ENCODE measurements around the gene KDELR3. TPM values are rescaled to one million over a fixed set of nuclear protein-coding genes. Genes with fewer than 3 reads are reported as not detected.

The KDELR3 gene
- total and polyA plus RNA-seq, 2 donors (not counting 3 experiments of a cell fraction or from before 2014, with no cell fraction given), result 28.6 to 61.3 TPM

DNA sequence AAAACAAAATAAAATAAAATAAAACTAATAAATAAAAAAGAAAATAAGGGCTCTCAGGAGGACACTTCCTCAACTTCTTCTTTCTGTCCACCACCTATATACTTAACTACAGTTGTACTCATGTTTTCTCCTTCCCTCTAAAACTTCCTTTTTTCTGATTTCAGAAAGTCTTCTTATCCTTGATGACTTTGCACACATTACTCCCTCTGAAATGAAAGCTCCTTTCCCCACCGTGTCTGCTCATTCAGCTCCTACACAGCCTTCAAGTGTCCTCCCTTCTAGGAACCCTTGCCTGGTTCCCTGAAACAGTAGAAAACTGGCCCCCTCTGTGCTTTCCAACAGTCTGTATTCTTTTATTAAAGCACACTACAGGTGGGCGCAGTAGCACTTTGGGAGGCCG is 56.5 kb downstream of the KDELR3 start:
- POLR2A ChIA-PET, result no interaction called here
- no peaks in the 10 kb centered on the region for H3K4me1 ChIP-seq (ENCODE audit: control insufficient read depth, extremely low read depth, insufficient read depth, low read length)
- no peak for TF ChIP-seq POLR2AphosphoS5 (IDR thresholded peaks at IDR 0.05; ENCODE audit: insufficient read depth, low read depth, low read length)
- TF ChIP-seq GATA2 (IDR thresholded peaks at IDR 0.05; ENCODE audit: insufficient read depth, insufficient read length, low read depth, low read length), result no peak
- no peak for TF ChIP-seq JUN (IDR thresholded peaks at IDR 0.05; ENCODE audit: borderline replicate concordance, insufficient read depth, insufficient read length, low read depth)
- H3K4me2 ChIP-seq (ENCODE audit: insufficient read depth, low read length), result no peak overlapping the region
- no peak overlapping the region for H2AFZ ChIP-seq (ENCODE audit: low read depth, low read length)
- dilution Hi-C loops (cut with MboI; ENCODE audit: extremely low pct_ligation_motif_present, low sequenced_read_pairs), result no loop called here
- H3K9me1 ChIP-seq (replicated peaks; ENCODE audit: control insufficient read depth, extremely low read depth, insufficient read depth, low read length), result no peaks in the 10 kb centered on the region
- no peaks in the 10 kb centered on the region for H4K20me1 ChIP-seq (replicated peaks; ENCODE audit: control insufficient read depth, extremely low read depth, insufficient read depth, low read length)
- no peak overlapping the region for H3K27ac ChIP-seq (ENCODE audit: insufficient read depth, low read depth, low read length)
- CTCF ChIA-PET, result interaction anchor here (1.7 to 2.3 kb wide), 2 partner anchors 13 to 60 kb away, joined by 4 to 12 read pairs; no protein-coding TSS in a partner anchor
- H3K9ac ChIP-seq (replicated peaks; ENCODE audit: extremely low read depth, insufficient read depth, low read length), result no peak overlapping the region
- intact Hi-C loops (cut with micrococcal nuclease), result no loop called here
- no peak overlapping the region for H3K4me3 ChIP-seq (replicated peaks in 1 of 3; ENCODE audit: insufficient read depth in 1 of 3, low read depth in 1 of 3, low read length in 3 of 3)
- DNase-seq (ENCODE audit: low read depth, low spot score) (no peak), FAIRE-seq (no peak)
- BruUV-seq (replicated peaks), result no TSS peak
- no peaks in the 10 kb centered on the region for H3K9me3 ChIP-seq (replicated peaks; ENCODE audit: control insufficient read depth, insufficient read depth, low read length)
- no peaks in the 10 kb centered on the region for H3K79me2 ChIP-seq (ENCODE audit: control insufficient read depth, insufficient read depth, low read length)
- H3K27me3 ChIP-seq (ENCODE audit: control insufficient read depth in 2 of 2, insufficient read depth in 2 of 2, low read length in 2 of 2), result peaks cover 0 to 2% of the 10 kb centered on the region in 2 experiments
- H3K36me3 ChIP-seq (ENCODE audit: control insufficient read depth in 2 of 2, extremely low read depth in 1 of 2, insufficient read depth in 2 of 2, low read length in 2 of 2), result no peaks in the 10 kb centered on the region

DNA sequence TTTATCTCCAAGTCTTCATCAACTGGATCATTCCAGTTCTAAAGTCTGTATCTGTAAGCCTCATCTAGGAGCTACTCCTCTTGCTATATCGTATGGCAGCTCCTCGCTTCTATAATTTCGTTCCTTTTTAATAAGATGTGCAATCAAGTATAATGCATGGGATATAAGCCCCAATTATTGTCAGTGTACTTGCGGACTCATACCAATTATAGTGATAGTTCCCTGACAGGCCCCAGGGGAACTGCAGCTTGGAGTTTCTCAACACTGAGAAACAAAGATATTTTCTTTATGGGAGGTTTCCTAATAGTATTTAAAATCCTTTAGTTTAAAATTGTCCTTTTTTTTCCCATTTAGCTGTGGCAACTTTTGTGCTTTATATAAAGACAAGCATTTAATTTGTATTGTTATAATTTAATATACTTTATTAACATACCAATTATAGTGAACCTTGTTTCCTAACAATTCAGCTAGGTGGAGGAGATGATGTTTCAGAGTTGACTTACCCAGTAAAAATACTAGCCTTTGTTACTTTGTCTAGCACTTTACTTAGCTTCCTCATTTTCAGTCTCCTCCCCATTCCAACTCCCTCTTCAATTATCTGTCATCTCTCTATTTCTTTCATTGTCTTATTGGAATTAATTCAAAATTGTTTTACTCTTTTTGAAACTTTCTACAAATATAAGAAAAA is 63.5 kb downstream of the KDELR3 start:
- ChIA-PET CTCF (no interaction called here), POLR2A (interaction anchor here (0.6 kb wide), 1 partner anchor 396 kb away, joined by 5 read pairs; no protein-coding TSS in a partner anchor)
- Histone ChIP-seq H4K20me1 (replicated peaks; ENCODE audit: control insufficient read depth, extremely low read depth, insufficient read depth, low read length) (no peaks in the 10 kb centered on the region), H3K4me1 (ENCODE audit: control insufficient read depth, extremely low read depth, insufficient read depth, low read length) (no peaks in the 10 kb centered on the region), H3K27ac (ENCODE audit: insufficient read depth, low read depth, low read length) (no peak overlapping the region), H3K79me2 (ENCODE audit: control insufficient read depth, insufficient read depth, low read length) (no peaks in the 10 kb centered on the region), H3K9ac (replicated peaks; ENCODE audit: extremely low read depth, insufficient read depth, low read length) (no peak overlapping the region), H2AFZ (ENCODE audit: low read depth, low read length) (peak overlapping the region; percentile 75), H3K9me3 (replicated peaks; ENCODE audit: control insufficient read depth, insufficient read depth, low read length) (no peaks in the 10 kb centered on the region), H3K27me3 (ENCODE audit: control insufficient read depth in 2 of 2, insufficient read depth in 2 of 2, low read length in 2 of 2) (no peaks in the 10 kb centered on the region), H3K4me3 (replicated peaks in 1 of 3; ENCODE audit: insufficient read depth in 1 of 3, low read depth in 1 of 3, low read length in 3 of 3) (no peak overlapping the region), H3K36me3 (ENCODE audit: control insufficient read depth in 2 of 2, extremely low read depth in 1 of 2, insufficient read depth in 2 of 2, low read length in 2 of 2) (no peaks in the 10 kb centered on the region), H3K9me1 (replicated peaks; ENCODE audit: control insufficient read depth, extremely low read depth, insufficient read depth, low read length) (no peaks in the 10 kb centered on the region), H3K4me2 (ENCODE audit: insufficient read depth, low read length) (no peak overlapping the region)
- DNase-seq (ENCODE audit: low read depth, low spot score), result no peak
- TF ChIP-seq, protein P1, sequence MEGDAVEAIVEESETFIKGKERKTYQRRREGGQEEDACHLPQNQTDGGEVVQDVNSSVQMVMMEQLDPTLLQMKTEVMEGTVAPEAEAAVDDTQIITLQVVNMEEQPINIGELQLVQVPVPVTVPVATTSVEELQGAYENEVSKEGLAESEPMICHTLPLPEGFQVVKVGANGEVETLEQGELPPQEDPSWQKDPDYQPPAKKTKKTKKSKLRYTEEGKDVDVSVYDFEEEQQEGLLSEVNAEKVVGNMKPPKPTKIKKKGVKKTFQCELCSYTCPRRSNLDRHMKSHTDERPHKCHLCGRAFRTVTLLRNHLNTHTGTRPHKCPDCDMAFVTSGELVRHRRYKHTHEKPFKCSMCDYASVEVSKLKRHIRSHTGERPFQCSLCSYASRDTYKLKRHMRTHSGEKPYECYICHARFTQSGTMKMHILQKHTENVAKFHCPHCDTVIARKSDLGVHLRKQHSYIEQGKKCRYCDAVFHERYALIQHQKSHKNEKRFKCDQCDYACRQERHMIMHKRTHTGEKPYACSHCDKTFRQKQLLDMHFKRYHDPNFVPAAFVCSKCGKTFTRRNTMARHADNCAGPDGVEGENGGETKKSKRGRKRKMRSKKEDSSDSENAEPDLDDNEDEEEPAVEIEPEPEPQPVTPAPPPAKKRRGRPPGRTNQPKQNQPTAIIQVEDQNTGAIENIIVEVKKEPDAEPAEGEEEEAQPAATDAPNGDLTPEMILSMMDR (IDR thresholded peaks at IDR 0.05; ENCODE audit: extremely low read depth in 1 of 2, insufficient read depth in 1 of 2, low read depth in 1 of 2, low read length in 2 of 2), result no peak
- no peak for TF ChIP-seq GATA2 (IDR thresholded peaks at IDR 0.05; ENCODE audit: insufficient read depth, insufficient read length, low read depth, low read length)
- no peak for TF ChIP-seq POLR2A (IDR thresholded peaks at IDR 0.05; ENCODE audit: low read depth, low read length)
- TF ChIP-seq, protein P2, sequence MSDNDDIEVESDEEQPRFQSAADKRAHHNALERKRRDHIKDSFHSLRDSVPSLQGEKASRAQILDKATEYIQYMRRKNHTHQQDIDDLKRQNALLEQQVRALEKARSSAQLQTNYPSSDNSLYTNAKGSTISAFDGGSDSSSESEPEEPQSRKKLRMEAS (IDR thresholded peaks at IDR 0.05; ENCODE audit: insufficient read depth, insufficient read length), result no peak
- no TSS peak for BruUV-seq (replicated peaks)
- dilution Hi-C loops (cut with MboI; ENCODE audit: extremely low pct_ligation_motif_present, low sequenced_read_pairs), result no loop called here
- intact Hi-C loops (cut with micrococcal nuclease), result no loop called here
- FAIRE-seq, result no peak

Measured in endothelial cell of umbilical vein (primary cell).